ENCODE data around the gene INSIG1. TPM values are rescaled to one million over a fixed set of nuclear protein-coding genes. Genes with fewer than 3 reads are reported as not detected.

The INSIG1 gene
- polyA plus RNA-seq, 4 donors: 27.7 to 40.9 (median 33.8) TPM

DNA sequence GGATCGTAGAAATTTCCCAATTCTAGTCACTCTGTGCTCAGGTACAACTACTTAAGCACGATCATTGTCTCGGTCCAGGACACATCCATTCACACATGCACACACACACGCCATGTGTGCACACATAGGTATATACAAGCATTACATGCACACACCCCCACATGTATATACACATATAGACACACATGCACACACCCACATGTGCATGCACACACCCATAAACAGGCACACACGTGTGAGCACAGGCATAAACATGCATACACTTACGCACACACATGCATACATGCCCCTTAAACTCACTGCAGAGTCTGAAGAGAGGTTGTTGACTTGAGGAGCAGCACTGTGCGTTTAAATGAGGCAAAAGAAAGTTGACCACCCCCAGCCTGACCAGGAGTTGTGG, 32.5 kb upstream of the INSIG1 start:
- no peak for DNase-seq (ENCODE audit: low read depth in 4 of 4, low spot score in 3 of 4)

DNA sequence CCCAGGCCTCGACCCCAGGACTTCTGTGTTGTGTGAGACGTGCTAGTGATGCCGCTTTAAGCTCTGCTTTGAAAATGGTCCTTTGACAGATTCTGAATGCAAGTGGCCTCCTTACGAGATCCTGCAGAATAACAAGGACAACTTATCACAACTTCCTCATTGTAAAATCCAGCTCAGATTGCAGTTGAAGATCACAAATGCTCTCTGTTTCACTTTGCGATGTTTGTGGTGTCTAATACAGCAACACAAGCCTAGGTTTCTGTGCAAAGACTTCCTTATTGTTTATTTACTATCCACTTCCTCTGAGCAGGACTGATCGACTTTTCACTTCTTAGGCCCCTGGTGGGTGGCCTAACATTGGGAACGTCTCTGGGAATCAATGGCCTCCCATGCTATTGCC, 31.7 kb upstream of the INSIG1 start:
- DNase-seq (ENCODE audit: low read depth in 4 of 4, low spot score in 3 of 4): no peak

DNA sequence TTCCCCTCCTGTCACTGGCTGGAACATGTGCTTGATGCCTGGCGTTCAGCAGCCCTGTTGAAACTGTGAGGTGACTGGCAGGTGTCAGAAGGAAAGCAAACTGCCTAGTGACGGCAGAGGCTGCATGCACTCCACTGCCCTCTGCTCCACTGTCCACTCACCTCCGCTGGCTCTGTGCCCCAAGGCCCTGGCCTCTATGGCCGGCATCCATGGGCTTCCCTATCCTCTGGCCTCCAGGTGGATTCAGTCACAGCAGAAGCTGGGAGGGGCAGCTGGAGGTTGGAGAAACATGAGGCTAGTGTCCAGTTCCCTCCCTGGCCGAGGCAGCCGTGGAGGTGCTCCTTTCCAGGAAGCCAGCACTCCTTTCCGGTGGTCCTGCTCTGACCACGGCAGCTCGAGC, 31.2 kb upstream of the INSIG1 start:
- no peak for DNase-seq (ENCODE audit: low read depth in 4 of 4, low spot score in 3 of 4)

DNA sequence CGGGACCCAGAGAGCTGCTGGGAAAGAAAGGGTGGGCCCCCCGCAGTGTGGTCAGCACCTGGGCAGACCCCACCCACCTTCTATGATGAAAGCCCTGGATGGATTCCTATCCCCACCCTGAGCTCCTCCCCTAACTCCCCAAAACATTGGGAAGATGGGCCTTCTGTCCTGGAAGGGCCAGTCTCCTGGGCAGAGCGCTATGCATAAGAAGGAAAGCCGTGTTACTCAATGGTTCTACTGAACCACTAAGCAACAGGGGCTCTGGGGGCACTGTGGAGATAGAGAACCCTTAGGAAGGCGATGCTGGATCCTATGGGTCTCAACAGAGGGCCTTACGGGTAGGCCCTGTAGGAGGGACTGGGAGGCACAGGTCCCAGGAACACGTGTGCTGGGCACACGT, 30.7 kb upstream of the INSIG1 start:
- no peak for DNase-seq (ENCODE audit: low read depth in 4 of 4, low spot score in 3 of 4)

DNA sequence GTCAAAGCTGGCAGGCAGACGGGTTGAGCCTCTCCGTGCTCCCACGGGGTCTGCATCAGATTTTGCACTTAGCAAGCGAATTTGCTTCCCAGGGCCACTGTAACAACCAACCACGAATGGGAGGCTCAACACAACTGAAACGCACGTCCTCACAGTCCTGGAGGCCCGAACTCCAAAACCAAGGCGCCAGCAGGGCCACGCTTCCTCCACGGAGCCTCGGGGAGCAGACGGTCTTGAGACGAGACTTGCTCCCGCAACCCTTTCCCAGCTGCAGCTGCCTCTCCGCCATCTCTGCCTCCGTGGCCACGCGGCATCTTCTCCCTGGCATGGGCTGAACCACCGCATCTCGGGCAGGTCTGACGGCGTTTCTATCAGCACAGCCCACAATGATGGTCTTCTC, 30.2 kb upstream of the INSIG1 start:
- DNase-seq (ENCODE audit: low read depth in 4 of 4, low spot score in 3 of 4): no peak

DNA sequence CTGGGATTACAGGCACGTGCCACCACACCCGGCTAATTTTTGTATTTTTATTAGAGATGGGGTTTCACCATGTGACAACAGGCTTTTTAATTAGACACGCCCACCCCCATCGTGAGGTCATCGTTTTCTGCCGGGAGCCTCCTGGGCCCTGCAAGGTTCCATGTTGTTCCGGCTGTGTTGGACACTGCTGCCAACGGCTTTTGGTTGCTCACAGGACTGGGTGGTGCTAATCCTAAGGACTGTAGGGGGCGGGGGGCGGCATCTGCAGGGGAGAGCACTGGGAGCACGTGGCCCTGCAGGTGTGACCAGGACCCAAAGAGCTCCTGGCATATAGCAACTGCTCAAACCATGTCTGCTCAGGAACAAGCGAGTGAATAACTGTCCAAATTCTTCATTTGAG, 29.5 kb upstream of the INSIG1 start:
- no peak for DNase-seq (ENCODE audit: low read depth in 4 of 4, low spot score in 3 of 4)

DNA sequence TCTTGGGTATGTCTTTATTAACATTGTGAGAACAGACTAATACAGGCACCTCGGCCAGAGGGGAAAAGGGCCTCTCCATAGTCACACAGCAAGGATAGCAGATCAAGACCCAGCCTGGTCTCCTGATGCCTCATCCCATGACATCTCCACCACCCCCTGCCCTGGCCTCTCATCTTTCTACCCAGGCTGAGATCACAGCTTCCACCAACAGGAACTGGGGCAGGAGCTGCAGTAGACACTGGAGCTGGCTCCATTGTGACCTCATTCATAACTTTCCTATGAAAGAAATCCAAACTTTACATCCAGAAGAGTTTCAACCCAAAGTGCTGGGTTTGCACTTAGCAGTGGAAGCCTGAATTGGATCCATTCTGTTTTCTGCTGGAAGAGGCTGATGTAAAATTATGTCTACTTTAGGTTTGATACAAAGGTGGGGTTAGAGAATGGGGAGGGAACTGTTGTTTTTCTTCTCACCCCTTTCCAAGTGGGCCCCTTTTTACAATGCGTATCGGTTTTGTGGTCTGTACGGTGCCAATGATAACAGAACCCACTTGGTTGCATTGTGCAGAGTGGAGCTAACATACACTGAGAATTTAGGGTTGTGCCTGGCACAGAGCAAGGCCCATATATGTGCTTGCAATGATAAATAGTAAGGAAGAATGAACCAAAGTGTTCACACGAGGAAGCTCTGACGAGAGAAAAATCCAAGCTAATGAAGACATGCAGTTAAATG, 28.6 kb upstream of the INSIG1 start:
- no peak for DNase-seq (ENCODE audit: low read depth in 4 of 4, low spot score in 3 of 4)

DNA sequence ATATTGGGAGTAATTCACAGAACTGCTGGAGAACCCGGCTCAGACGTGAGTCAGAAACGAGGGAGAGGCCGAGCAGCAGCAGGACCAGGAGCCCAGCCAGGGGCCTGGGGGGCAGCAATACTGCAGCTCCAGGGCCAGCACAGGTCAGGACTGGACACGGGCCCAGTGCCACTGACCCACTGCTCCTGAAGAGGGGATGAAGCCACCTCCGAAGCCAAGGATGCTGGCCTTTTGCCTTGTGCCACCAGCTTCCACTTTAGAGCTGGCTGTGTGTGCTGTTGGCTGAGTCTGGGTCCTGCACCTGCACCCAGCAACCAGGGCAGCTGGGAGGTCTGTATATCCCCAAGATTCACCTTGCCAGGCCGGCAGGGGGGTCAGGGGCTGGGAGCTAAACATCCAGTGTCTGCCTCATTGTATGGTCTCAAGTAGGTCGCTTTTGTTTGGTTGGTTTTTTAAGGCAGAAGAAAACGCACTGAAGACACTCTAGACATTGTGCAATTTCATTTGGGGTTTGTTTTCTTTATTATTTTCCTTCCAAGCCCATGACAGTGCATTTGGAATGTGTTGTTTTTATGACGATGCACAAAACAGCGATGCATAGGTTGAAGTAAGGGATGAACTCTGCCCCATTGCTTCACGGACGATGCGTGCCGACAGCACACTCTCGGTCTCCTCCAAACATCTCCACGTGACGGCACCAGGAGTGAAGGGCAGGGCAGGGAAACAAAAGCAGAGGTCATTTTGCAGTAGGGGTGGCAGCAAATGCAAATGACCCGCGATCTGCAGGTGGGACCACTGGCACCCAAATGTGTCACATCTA, 27.7 kb upstream of the INSIG1 start:
- no peak for DNase-seq (ENCODE audit: low read depth in 4 of 4, low spot score in 3 of 4)

DNA sequence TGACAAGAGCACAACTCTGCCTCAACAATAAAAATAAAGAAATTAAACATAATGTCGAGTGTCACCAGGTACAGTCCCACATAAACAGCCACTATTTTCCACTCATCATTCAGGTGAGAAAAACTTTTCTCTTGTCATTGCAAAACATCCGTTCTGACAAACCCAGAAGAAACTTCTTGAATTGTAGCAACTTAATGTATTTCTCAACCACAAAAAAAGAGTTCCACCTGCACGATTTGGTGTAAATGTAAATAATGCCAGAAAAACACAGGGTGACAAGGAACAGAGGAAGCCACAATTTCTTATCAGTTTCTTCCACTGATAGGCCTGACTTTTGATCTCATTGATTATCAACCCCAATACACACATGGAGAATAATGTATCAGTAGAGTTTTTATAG, 26.8 kb upstream of the INSIG1 start:
- no peak for DNase-seq (ENCODE audit: low read depth in 4 of 4, low spot score in 3 of 4)

DNA sequence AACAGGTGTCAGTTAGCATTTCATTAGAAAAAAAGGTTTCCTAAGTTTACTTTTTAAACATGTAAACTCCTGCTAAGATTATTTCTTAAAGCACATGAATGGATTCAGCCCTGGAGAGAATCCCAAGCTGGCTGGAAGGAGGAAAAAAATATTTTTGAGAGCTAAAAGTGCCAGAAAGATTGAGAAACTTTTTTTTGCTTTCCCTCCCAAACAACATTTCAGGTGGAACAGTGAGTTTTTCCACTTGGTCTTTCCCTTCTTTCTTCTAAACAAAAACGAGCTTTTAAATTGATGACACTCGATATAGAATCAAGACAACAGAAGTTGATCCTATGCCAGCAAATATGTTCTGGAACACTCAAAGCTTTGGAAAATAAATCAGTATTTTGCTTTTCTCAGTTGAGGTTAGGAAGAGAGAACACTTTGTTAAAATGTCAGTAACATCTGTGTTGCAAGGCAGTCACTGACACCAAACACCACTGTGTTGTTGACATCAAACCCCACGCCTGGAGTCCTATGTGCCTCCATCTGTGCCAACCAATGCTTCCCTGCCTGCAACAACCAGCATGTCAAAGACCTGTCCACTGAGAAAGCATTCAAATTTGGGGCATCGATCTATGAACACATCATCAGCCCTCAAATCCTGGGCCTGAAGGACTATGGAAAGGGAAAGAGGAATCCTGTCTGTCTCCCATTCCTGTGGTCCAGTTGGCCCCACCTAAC, 22.9 kb upstream of the INSIG1 start:
- no peak for DNase-seq (ENCODE audit: low read depth in 4 of 4, low spot score in 3 of 4)

DNA sequence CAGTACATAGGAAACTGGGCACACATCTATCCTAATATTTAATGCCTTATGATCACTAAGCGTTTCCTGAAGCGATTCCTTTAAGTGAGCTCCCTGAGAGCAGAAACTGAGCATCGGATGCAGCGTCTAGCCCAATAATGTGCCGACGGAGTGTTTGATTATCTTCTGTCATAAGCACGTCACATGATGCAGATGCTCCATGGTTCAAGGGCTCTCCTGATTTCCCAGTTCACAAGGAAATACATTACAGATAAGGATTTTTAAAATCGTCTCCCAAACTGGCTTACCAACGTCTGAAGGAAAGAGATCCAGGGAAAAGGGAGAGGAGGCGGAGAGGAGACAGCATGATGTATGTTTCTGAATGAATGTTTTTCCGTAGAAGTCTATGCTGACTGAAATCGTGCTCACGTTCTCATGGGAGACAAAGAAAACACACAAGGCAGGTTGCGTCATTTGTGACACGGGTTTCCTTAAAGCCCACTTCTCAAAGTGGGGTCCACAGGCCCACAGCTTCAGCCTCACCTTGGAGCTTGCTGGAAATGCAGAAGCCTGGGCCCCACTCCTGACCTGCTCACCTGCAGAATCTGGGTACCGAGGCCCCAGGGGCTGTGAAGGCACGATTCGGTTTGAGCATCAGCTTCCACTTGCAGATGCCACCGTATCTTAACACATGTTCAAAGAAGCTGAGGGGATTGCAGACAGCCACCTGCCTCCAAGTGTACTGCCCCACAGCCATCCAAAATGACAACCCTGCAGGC, 21.5 kb upstream of the INSIG1 start:
- DNase-seq (ENCODE audit: low read depth in 4 of 4, low spot score in 3 of 4): no peak

DNA sequence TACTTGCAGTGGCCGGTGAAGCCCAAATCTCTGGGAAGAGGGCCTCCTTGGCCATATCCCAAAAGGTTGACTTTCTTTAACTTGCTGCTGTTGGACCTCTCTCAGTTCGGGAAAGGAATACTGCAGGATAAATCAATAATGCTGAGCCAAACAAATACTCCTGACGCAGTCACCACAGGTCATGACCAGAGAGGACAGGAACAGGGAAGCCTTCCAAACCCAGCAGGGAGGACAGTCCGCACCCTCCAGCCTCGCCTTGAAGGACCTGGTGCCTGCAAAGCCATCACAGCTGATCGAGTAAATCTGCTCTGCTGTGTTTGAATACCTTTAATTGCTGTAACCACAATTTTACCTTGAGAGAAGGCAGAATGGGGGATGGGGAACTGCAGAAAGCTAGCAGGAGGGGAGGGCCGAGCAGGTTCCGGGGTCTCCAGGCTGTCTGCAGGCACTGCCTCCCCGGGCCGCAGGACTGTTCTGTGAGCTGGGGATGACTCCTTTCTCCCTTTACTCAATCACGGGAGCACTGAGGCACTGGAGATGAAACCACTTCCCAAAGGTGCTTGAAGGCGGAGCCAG, 20.8 kb upstream of the INSIG1 start:
- DNase-seq (ENCODE audit: low read depth in 4 of 4, low spot score in 3 of 4): no peak

DNA sequence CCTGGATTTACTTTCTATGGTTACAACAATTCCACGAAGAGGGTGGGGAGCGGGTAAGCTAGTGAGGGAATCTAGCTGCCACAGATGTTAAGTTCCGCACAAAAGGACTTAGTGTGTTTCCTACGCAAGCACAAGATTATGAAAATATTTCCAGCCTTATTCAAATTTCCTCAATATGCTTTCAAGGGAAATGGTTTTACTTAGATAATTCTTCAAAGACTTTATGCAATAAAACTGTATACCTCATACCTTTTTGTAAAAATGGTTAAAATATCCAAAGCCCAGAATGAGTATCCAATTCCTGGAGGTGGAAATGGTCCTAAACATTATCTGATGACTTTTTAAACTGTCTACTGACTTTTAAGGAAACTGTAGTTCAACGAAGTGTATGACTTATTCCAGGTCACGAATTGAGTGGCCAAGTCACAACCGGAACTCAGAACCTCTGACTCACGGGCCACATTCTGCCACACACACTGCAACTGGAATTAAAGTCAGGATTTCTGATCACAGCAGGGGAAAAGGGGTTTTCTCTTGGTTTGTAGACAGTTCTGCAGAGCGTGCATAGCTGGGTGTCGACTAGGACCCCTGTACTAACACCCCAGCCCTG, 20.2 kb upstream of the INSIG1 start:
- no peak for DNase-seq (ENCODE audit: low read depth in 4 of 4, low spot score in 3 of 4)

DNA sequence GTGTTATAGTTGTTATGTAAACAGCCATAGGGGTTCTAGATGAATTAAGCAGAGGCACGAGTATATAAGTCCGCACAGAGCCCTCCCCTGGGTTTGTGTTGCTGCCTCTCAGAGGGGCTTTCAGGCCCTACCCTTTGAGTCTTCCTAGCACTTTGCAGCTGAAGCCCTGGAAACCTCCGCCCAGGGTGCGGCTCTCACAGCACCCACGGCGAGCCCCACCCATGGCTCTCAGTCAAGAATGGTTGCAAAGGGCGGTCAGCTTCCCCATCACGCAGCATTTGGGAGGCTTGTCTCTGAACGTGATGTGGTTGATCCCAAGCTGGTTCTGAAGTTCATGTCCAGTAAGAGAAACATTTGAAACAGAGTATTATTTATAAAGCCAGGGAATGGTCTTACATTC, 18.8 kb upstream of the INSIG1 start:
- DNase-seq (ENCODE audit: low read depth in 4 of 4, low spot score in 3 of 4): no peak

DNA sequence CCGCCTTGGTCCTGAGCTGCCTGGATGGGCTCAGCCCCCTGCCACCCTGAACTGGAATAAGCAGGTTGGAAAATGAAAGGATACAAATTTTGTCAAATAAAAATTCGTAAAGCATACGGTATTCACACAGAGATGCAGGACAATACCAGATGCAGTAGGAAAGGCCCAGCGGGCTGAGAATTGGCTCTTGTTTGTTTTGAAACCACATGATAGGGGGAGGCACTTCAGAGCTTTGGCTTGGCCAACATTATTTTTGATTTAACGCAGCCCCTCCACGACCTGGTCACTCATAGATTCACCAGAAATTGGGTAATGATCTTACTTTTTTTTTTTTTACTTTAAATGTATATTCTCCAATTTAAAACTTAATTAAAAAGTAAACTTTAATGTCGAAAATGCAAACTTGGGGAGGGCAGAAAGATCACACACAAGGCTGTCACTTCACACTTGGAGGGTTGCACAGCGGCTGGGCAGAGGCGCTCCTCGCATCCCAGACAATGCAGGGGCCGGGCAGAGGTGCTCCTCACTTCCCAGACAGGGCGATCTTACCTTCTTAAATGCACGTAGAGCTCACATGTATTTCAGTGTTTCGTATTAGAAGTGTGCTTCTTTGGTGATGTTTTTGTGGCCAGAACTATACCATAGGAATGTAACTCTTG, 17.8 kb upstream of the INSIG1 start:
- no peak for DNase-seq (ENCODE audit: low read depth in 4 of 4, low spot score in 3 of 4)

DNA sequence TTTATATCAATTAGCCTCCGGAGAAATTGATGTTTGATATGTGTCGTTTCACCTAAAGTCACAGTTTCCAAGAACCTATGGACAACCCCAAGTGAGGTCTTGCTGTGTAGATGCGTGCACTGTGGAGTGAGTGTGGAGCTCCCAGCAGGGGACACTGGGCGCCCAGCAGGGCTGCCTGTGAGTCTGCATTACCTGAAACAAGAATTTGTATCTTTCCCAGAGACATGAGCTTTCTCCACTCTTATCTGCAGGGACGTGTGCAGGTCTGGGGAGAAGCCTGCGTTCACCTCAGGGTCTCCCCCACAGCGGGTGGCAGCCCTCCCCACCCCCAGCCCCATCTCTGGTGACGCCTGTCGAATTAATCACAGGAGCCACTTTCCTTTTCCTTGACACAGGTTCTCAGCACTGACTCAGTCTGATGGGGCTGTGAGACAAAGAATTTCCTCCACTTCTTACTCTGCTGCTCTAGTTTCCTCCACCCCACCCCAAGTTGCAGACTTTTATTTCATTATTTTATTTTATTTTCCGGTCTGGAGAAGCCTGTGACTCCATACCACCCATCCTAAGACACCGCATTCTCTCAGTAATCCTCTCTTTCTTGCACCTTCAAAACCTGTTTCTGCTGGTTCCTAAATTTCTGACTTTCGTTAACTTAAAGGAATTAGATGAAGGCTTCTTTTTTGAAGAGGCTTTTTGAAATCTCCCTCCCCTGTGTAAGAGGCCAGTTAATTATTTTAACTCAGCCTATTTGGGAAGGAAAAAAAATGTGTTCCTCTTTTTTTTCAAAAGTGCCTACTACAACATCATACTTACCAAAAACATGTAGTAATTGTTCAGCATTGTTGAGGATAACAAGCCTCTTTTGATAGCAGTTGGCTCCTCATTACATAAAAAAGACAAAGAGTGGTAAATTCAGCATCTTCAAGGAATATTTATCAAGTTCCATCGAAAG, 17.0 kb upstream of the INSIG1 start:
- DNase-seq (ENCODE audit: low read depth in 4 of 4, low spot score in 3 of 4): no peak

DNA sequence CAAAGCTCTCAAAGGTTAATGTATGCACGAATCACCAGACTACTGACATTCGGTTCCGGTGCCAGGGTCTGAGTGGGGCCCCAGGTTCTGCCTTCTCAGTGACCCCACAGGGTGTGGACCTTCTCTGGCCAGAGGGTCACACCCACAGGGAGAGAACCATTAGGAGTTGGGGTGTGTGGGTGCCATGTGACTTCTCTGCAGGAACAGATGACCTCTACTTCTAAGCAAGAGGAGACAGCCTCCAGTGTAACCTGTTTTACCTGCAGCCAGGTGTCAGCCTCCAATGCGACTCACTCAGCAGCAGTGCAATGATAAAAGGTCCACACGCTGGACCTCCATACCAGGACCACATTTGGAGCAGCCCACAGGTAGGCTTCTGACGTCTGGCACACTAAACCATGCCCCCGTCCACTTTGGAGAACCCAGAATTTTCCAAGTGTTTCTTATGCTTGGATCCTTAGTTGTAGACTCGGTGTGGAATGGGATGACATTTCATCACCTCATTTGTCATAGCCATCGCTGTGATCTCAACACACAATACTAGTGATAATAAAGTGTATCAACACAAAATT, 16.2 kb upstream of the INSIG1 start:
- no peak for DNase-seq (ENCODE audit: low read depth in 4 of 4, low spot score in 3 of 4)

DNA sequence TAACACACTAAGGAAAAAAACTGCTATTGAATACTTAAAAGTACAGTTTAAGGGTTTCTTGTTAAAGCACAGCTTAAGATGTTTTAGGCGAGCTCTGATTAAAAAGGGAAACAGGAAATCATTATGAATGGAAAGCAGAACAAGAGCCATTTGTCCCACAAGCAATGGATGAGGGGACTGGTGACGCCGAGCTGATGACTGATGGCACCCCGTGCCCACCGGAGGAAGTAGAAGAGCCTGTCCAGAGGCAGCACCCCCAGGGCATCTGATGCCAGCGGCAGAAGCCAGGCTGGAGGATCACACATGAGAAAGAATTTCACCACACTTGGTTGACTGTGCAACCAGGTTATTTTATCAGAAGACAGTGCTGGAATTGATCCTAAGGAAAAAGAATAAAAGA, 15.0 kb upstream of the INSIG1 start:
- no peak for DNase-seq (ENCODE audit: low read depth in 4 of 4, low spot score in 3 of 4)

All from right renal pelvis (tissue), 4 donors.